ENCODE results near the gene MIPOL1. TPM values are rescaled to one million over a fixed set of nuclear protein-coding genes. Genes with fewer than 3 reads are reported as not detected.
"Not testable (repeated sequence)": the region's sequence is repeated elsewhere in the genome, so short reads cannot be mapped to it uniquely, and the experiment has no call there.

MIPOL1 gene
- total RNA-seq, 1 experiment from 2014 or later = 10.6 TPM

- Histone ChIP-seq H3K4me1 (no peaks in the 10 kb centered on the region), H3K36me3 (no peaks in the 10 kb centered on the region), H3K27me3 (no peaks in the 10 kb centered on the region), H3K9me3 (replicated peaks) (0 out of 2 replicates have a peak, but pooled peaks cover 3% of the 10 kb centered on the region), H3K27ac (no peak overlapping the region), H3K4me3 (no peak overlapping the region)
- DNase-seq = no peak
These were observed 353.4 kb downstream of the MIPOL1 start for GRCh38 chr14:37551119-37551518.

- H3K27me3 ChIP-seq = no peaks in the 10 kb centered on the region
These were observed 356.3 kb downstream of the MIPOL1 start for GRCh38 chr14:37553935-37554550.

GRCh38 chr14:37555596-37555995 lies 357.9 kb downstream of the MIPOL1 start:
- H3K27ac ChIP-seq; H3K36me3 ChIP-seq; DNase-seq; H3K4me1 ChIP-seq; H3K27me3 ChIP-seq; H3K9me3 ChIP-seq (replicated peaks); H3K4me3 ChIP-seq: not testable (repeated sequence)

More at GRCh38 chr14:37553935-37554550, 356.3 kb downstream of the MIPOL1 start:
- no peak overlapping the region for H3K4me3 ChIP-seq
- DNase-seq = no peak
- no peaks in the 10 kb centered on the region for H3K4me1 ChIP-seq
- H3K27ac ChIP-seq = no peak overlapping the region
- H3K9me3 ChIP-seq (replicated peaks) = 0 out of 2 replicates have a peak, but pooled peaks cover 3% of the 10 kb centered on the region
- no peaks in the 10 kb centered on the region for H3K36me3 ChIP-seq

- Histone ChIP-seq H3K9me3 (replicated peaks) (no peaks in the 10 kb centered on the region), H3K4me3 (no peak overlapping the region), H3K27ac (no peak overlapping the region), H3K27me3 (no peaks in the 10 kb centered on the region), H3K4me1 (no peaks in the 10 kb centered on the region), H3K36me3 (no peaks in the 10 kb centered on the region)
- no peak for DNase-seq
These were observed 361.0 kb downstream of the MIPOL1 start for GRCh38 chr14:37558740-37559139.

GRCh38 chr14:37559386-37559785 lies 361.6 kb downstream of the MIPOL1 start:
- DNase-seq = no peak
- H3K27ac ChIP-seq = no peak overlapping the region
- H3K9me3 ChIP-seq (replicated peaks) = no peaks in the 10 kb centered on the region
- no peaks in the 10 kb centered on the region for H3K27me3 ChIP-seq
- H3K36me3 ChIP-seq = no peaks in the 10 kb centered on the region
- no peaks in the 10 kb centered on the region for H3K4me1 ChIP-seq
- H3K4me3 ChIP-seq = no peak overlapping the region

- H3K4me1 ChIP-seq = no peaks in the 10 kb centered on the region
- H3K27me3 ChIP-seq = no peaks in the 10 kb centered on the region
- H3K4me3 ChIP-seq = no peak overlapping the region
- no peak overlapping the region for H3K27ac ChIP-seq
- H3K9me3 ChIP-seq (replicated peaks) = no peaks in the 10 kb centered on the region
- no peaks in the 10 kb centered on the region for H3K36me3 ChIP-seq
- no peak for DNase-seq
These were observed 365.5 kb downstream of the MIPOL1 start for GRCh38 chr14:37563189-37563588.

- Histone ChIP-seq H3K4me3 (no peak overlapping the region), H3K27me3 (no peaks in the 10 kb centered on the region), H3K36me3 (no peaks in the 10 kb centered on the region), H3K4me1 (no peaks in the 10 kb centered on the region), H3K27ac (no peak overlapping the region), H3K9me3 (replicated peaks) (no peaks in the 10 kb centered on the region)
- DNase-seq = no peak
These were observed 367.8 kb downstream of the MIPOL1 start for GRCh38 chr14:37565550-37565949.

GRCh38 chr14:37566811-37567371 lies 369.2 kb downstream of the MIPOL1 start:
- no peaks in the 10 kb centered on the region for H3K4me1 ChIP-seq
- no peak overlapping the region for H3K4me3 ChIP-seq
- no peaks in the 10 kb centered on the region for H3K36me3 ChIP-seq
- DNase-seq = no peak
- H3K27ac ChIP-seq = no peak overlapping the region
- H3K9me3 ChIP-seq (replicated peaks) = no peaks in the 10 kb centered on the region
- H3K27me3 ChIP-seq = no peaks in the 10 kb centered on the region

GRCh38 chr14:37569729-37570128 lies 372.0 kb downstream of the MIPOL1 start:
- H3K36me3 ChIP-seq = no peaks in the 10 kb centered on the region
- H3K27me3 ChIP-seq = no peaks in the 10 kb centered on the region
- no peak overlapping the region for H3K27ac ChIP-seq
- H3K4me3 ChIP-seq = no peak overlapping the region
- H3K4me1 ChIP-seq = no peaks in the 10 kb centered on the region
- no peaks in the 10 kb centered on the region for H3K9me3 ChIP-seq (replicated peaks)
- no peak for DNase-seq

GRCh38 chr14:37571391-37571790 lies 373.7 kb downstream of the MIPOL1 start:
- Histone ChIP-seq H3K4me1 (no peaks in the 10 kb centered on the region), H3K9me3 (replicated peaks) (no peaks in the 10 kb centered on the region), H3K4me3 (no peak overlapping the region), H3K36me3 (no peaks in the 10 kb centered on the region), H3K27ac (no peak overlapping the region), H3K27me3 (no peaks in the 10 kb centered on the region)
- no peak for DNase-seq

GRCh38 chr14:37573356-37573755 lies 375.6 kb downstream of the MIPOL1 start:
- no peak overlapping the region for H3K4me3 ChIP-seq
- no peaks in the 10 kb centered on the region for H3K4me1 ChIP-seq
- H3K27me3 ChIP-seq = no peaks in the 10 kb centered on the region
- H3K9me3 ChIP-seq (replicated peaks) = no peaks in the 10 kb centered on the region
- no peaks in the 10 kb centered on the region for H3K36me3 ChIP-seq
- no peak for DNase-seq
- no peak overlapping the region for H3K27ac ChIP-seq

GRCh38 chr14:37579274-37579673 lies 381.5 kb downstream of the MIPOL1 start:
- Histone ChIP-seq H3K27ac (no peak overlapping the region), H3K9me3 (replicated peaks) (no peaks in the 10 kb centered on the region), H3K27me3 (no peaks in the 10 kb centered on the region), H3K4me3 (no peak overlapping the region), H3K36me3 (no peaks in the 10 kb centered on the region), H3K4me1 (no peaks in the 10 kb centered on the region)
- no peak for DNase-seq

GRCh38 chr14:37580146-37580545 lies 382.4 kb downstream of the MIPOL1 start:
- Histone ChIP-seq H3K4me3 (no peak overlapping the region), H3K36me3 (no peaks in the 10 kb centered on the region), H3K4me1 (no peaks in the 10 kb centered on the region), H3K9me3 (replicated peaks) (no peaks in the 10 kb centered on the region), H3K27ac (no peak overlapping the region), H3K27me3 (no peaks in the 10 kb centered on the region)
- no peak for DNase-seq

GRCh38 chr14:37583358-37584210 lies 385.8 kb downstream of the MIPOL1 start:
- Histone ChIP-seq H3K4me3 (no peak overlapping the region), H3K36me3 (no peaks in the 10 kb centered on the region), H3K4me1 (no peaks in the 10 kb centered on the region), H3K9me3 (replicated peaks) (no peaks in the 10 kb centered on the region), H3K27ac (no peak overlapping the region), H3K27me3 (no peaks in the 10 kb centered on the region)
- no peak for DNase-seq

Measured in SJCRH30 (cell line).